ENCODE results near the gene CCDC82. TPM values are rescaled to one million over a fixed set of nuclear protein-coding genes. Genes with fewer than 3 reads are reported as not detected.

Gene CCDC82
- total and polyA plus RNA-seq, 2 donors (not counting 1 experiment from before 2014, with no cell fraction given), result 12.9 to 34.1 TPM

GRCh38 chr11:96335388-96335787 lies 54.3 kb downstream of the CCDC82 start:
- Histone ChIP-seq H3K4me3 (ENCODE audit: control extremely low read depth in 1 of 5, extremely low read depth in 1 of 5, insufficient read depth in 1 of 5, low read depth in 2 of 5, low read length in 4 of 5) (no peak overlapping the region), H3K9me3 (ENCODE audit: control extremely low read depth in 1 of 3, control insufficient read depth in 2 of 3, insufficient read depth in 1 of 3, low read length in 2 of 3) (no peaks in the 10 kb centered on the region), H3K79me2 (ENCODE audit: control insufficient read depth, insufficient read depth, low read length) (peaks cover 96% of the 10 kb centered on the region), H3K27ac (ENCODE audit: low read length in 2 of 2) (no peak overlapping the region), H3K4me1 (ENCODE audit: control insufficient read depth in 2 of 2, insufficient read depth in 2 of 2, low read length in 2 of 2) (peaks cover 52 to 61% of the 10 kb centered on the region in 2 donors), H3K36me3 (replicated peaks in 1 of 2; ENCODE audit: control extremely low read depth in 1 of 2, control insufficient read depth in 1 of 2, extremely low read depth in 1 of 2, insufficient read depth in 2 of 2, low read length in 1 of 2) (peaks cover 3 to 5% of the 10 kb centered on the region in 2 experiments), H3K27me3 (replicated peaks in 1 of 4; ENCODE audit: control extremely low read depth in 1 of 4, control insufficient read depth in 3 of 4, insufficient read depth in 4 of 4, low read length in 3 of 4) (no peaks in the 10 kb centered on the region), H3K9ac (ENCODE audit: low read length) (no peak overlapping the region), H4K20me1 (ENCODE audit: control insufficient read depth, insufficient read depth, low read length, poor library complexity, severe bottlenecking) (peaks cover 19% of the 10 kb centered on the region), H3K4me2 (replicated peaks; ENCODE audit: low read depth, low read length, poor library complexity, severe bottlenecking) (peak overlapping the region; percentile 9), H2AFZ (ENCODE audit: insufficient read depth, low read depth, low read length, poor library complexity, severe bottlenecking) (no peak overlapping the region)
- Mint-ChIP-seq H3K4me1 (peaks cover 72% of the 10 kb centered on the region), H3K9me3 (ENCODE audit: insufficient read depth) (no peaks in the 10 kb centered on the region), H3K4me3 (no peak overlapping the region), H3K27me3 (no peaks in the 10 kb centered on the region), H3K27ac (no peak overlapping the region)
- DNase-seq (peak; percentile 21), ATAC-seq (ENCODE audit: low read depth) (no peak)
- 100% methylated on average over 2 of the region's 4 CpGs for WGBS (ENCODE audit: insufficient coverage)
- TF ChIP-seq EZH2 (IDR thresholded peaks at IDR 0.05; ENCODE audit: borderline replicate concordance, insufficient read depth, low read depth, low read length, poor library complexity, severe bottlenecking) (no peak), CTCF (IDR thresholded peaks at IDR 0.05) (no peak)
- ChIA-PET POLR2A (interaction anchor here (0.6 kb wide), 1 partner anchor 26 kb away, joined by 5 read pairs; no protein-coding TSS in a partner anchor), CTCF (interaction anchor here (0.9 to 12.0 kb wide), 8 partner anchors 8 to 500 kb away, joined by 3 to 290 read pairs (median 4); partner anchors contain the start of gene MAML2)
- intact Hi-C loops (cut with micrococcal nuclease), result loop anchor here (5.0 kb wide), 1 partner anchor 43 kb away; no protein-coding TSS in a partner anchor

DNA sequence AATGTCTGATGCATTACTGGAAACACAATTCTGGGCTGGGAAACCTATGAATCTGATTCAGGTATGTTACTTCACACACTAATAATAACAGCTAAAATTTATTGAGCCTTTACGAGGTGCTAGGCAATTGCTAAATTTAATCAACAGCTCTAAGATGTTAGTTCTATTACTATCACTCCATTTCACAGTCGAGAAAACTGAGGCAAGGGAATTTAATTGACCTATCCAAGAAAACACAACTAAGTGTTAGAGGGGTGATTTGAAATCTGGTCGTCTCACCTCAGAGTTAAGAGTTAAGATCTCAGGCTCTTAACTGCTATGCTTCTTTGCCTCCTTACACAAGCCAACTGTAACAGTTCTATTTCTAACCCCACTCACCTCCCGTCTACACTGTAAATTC lies 55.5 kb downstream of the CCDC82 start:
- no CpG with 5 or more reads among the region's 4 CpGs for WGBS (ENCODE audit: insufficient coverage)
- Mint-ChIP-seq H3K27ac (no peak overlapping the region), H3K4me1 (peaks cover 68% of the 10 kb centered on the region), H3K9me3 (ENCODE audit: insufficient read depth) (no peaks in the 10 kb centered on the region), H3K27me3 (no peaks in the 10 kb centered on the region), H3K4me3 (no peak overlapping the region)
- Histone ChIP-seq H3K4me2 (replicated peaks; ENCODE audit: low read depth, low read length, poor library complexity, severe bottlenecking) (no peak overlapping the region), H4K20me1 (ENCODE audit: control insufficient read depth, insufficient read depth, low read length, poor library complexity, severe bottlenecking) (peaks cover 19% of the 10 kb centered on the region), H3K9ac (ENCODE audit: low read length) (no peak overlapping the region), H3K9me3 (ENCODE audit: control extremely low read depth in 1 of 3, control insufficient read depth in 2 of 3, insufficient read depth in 1 of 3, low read length in 2 of 3) (no peaks in the 10 kb centered on the region), H3K27me3 (replicated peaks in 1 of 4; ENCODE audit: control extremely low read depth in 1 of 4, control insufficient read depth in 3 of 4, insufficient read depth in 4 of 4, low read length in 3 of 4) (no peaks in the 10 kb centered on the region), H3K27ac (ENCODE audit: low read length in 2 of 2) (no peak overlapping the region), H3K4me3 (ENCODE audit: control extremely low read depth in 1 of 5, extremely low read depth in 1 of 5, insufficient read depth in 1 of 5, low read depth in 2 of 5, low read length in 4 of 5) (no peak overlapping the region), H3K36me3 (replicated peaks in 1 of 2; ENCODE audit: control extremely low read depth in 1 of 2, control insufficient read depth in 1 of 2, extremely low read depth in 1 of 2, insufficient read depth in 2 of 2, low read length in 1 of 2) (peaks cover 6 to 8% of the 10 kb centered on the region in 2 experiments), H2AFZ (ENCODE audit: insufficient read depth, low read depth, low read length, poor library complexity, severe bottlenecking) (no peak overlapping the region), H3K4me1 (ENCODE audit: control insufficient read depth in 2 of 2, insufficient read depth in 2 of 2, low read length in 2 of 2) (peaks cover 40 to 49% of the 10 kb centered on the region in 2 donors), H3K79me2 (ENCODE audit: control insufficient read depth, insufficient read depth, low read length) (peaks cover 98% of the 10 kb centered on the region)
- CTCF ChIA-PET, result interaction anchor here (1.0 to 12.0 kb wide), 3 partner anchors 9 to 276 kb away, joined by 3 to 290 read pairs (median 15); partner anchors contain the start of gene MAML2
- no peak for DNase-seq
- TF ChIP-seq CTCF (IDR thresholded peaks at IDR 0.05), result no peak
- no peak for TF ChIP-seq EZH2 (IDR thresholded peaks at IDR 0.05; ENCODE audit: borderline replicate concordance, insufficient read depth, low read depth, low read length, poor library complexity, severe bottlenecking)
- no peak for ATAC-seq (ENCODE audit: low read depth)
- intact Hi-C loops (cut with micrococcal nuclease), result no loop called here
- POLR2A ChIA-PET, result no interaction called here

Data from B cell (primary cell).